HUES6 (cell line): Measurements from ENCODE around the gene MRPS11.
A peak's percentile ranks its signal among the peaks of the same experiment; 100 is the strongest.

ENCODE experiments used
- H3K27ac ChIP-seq: 2 replicates; pipeline ENCODE4 v1.7.0; 2013; ENCODE audit warnings: low read depth, mild to moderate bottlenecking, low read length, inconsistent platforms
- H3K27me3 ChIP-seq: 2 replicates; pipeline ENCODE4 v1.6.1; 2013; ENCODE audit warnings: low read length; ENCODE audit not compliant: control insufficient read depth, insufficient read depth
- H3K36me3 ChIP-seq: 2 replicates; pipeline ENCODE4 v1.6.1; 2013; ENCODE audit warnings: low read length; ENCODE audit not compliant: control insufficient read depth, insufficient read depth
- H3K4me1 ChIP-seq: 2 replicates; pipeline ENCODE4 v1.6.1; 2013; ENCODE audit warnings: low read length; ENCODE audit not compliant: control insufficient read depth, insufficient read depth
- H3K4me3 ChIP-seq: 2 replicates; pipeline ENCODE4 v1.5.1; 2013; ENCODE audit warnings: low read depth, low read length
- H3K9ac ChIP-seq: one replicate; pipeline ENCODE4 v1.6.1; 2013; ENCODE audit warnings: mild to moderate bottlenecking, low read length
- H3K9me3 ChIP-seq: 2 replicates; pipeline ENCODE4 v1.6.1; 2013; ENCODE audit warnings: low read depth, low read length; ENCODE audit not compliant: control insufficient read depth, insufficient read depth

MRPS11 gene

GRCh38 chr15:88476635-88477060 is 9.1 kb downstream of the MRPS11 start:
- peaks cover 51% of the 10 kb centered on the region for H3K36me3 ChIP-seq
- H3K27ac ChIP-seq, result no peak overlapping the region
- H3K9ac ChIP-seq, result peak overlapping the region; percentile 17
- peaks cover 5% of the 10 kb centered on the region; the same call in 1 of the 2 replicates for H3K4me1 ChIP-seq
- H3K27me3 ChIP-seq, result no peaks in the 10 kb centered on the region
- no peak overlapping the region for H3K4me3 ChIP-seq
- H3K9me3 ChIP-seq, result no peaks in the 10 kb centered on the region

GRCh38 chr15:88477126-88477525 is 9.6 kb downstream of the MRPS11 start:
- Histone ChIP-seq H3K27ac (no peak overlapping the region), H3K9me3 (no peaks in the 10 kb centered on the region), H3K27me3 (no peaks in the 10 kb centered on the region), H3K4me3 (no peak overlapping the region), H3K36me3 (peaks cover 51% of the 10 kb centered on the region), H3K4me1 (peaks cover 5% of the 10 kb centered on the region; the same call in 1 of the 2 replicates), H3K9ac (peak overlapping the region; percentile 17)

DNA sequence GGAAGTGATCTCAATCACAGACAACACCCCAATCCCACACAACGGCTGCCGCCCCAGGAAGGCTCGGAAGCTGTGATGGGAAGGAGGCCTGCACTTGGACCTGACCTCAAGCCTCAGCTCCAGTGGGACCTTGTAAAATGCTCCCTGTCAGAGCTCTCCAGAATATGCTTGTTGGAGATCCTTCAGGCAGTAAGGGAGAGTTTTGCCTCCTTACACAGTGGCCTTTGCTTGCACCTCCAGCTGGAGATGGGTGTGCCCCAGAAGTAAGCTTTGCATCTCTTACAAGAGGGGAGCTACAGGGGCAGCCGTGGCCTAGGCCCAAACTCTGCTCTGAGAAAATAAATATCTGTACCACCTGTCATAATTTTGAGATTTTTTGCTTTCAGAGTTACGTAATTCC is 10.4 kb downstream of the MRPS11 start:
- Histone ChIP-seq H3K9ac (no peak overlapping the region), H3K27me3 (no peaks in the 10 kb centered on the region), H3K4me1 (peaks cover 5% of the 10 kb centered on the region; the same call in 1 of the 2 replicates), H3K9me3 (no peaks in the 10 kb centered on the region), H3K36me3 (peaks cover 43% of the 10 kb centered on the region), H3K27ac (no peak overlapping the region), H3K4me3 (no peak overlapping the region)

DNA sequence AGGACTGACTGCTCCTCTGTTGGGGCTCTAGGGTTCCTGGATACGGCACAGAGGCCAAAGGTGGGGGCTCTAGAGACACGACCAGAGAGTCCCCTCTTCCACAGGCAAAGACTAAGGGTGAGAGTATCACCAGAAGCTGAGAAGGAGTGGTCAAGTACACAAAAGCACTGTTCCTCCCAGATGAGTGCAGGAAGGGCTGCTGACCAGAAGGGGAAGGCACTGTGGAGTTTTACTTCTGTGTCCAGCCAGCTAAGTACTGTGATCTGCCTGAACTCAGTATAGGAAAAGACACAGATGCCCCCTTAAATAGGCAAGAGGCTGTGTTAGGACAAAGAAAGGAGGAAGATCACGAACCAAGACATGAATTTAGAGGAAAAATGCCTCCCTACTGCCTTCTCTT is 11.7 kb downstream of the MRPS11 start:
- no peak overlapping the region for H3K4me3 ChIP-seq

GRCh38 chr15:88480981-88481380 is 13.5 kb downstream of the MRPS11 start:
- Histone ChIP-seq H3K4me3 (no peak overlapping the region), H3K36me3 (peaks cover 23% of the 10 kb centered on the region), H3K9ac (no peak overlapping the region), H3K4me1 (peaks cover 30% of the 10 kb centered on the region), H3K27me3 (no peaks in the 10 kb centered on the region), H3K27ac (no peak overlapping the region), H3K9me3 (no peaks in the 10 kb centered on the region)

More for the DNA sequence above, 11.7 kb downstream of the MRPS11 start:
- Histone ChIP-seq H3K4me1 (peaks cover 13% of the 10 kb centered on the region), H3K27ac (no peak overlapping the region), H3K9ac (no peak overlapping the region), H3K27me3 (no peaks in the 10 kb centered on the region), H3K36me3 (peaks cover 36% of the 10 kb centered on the region), H3K9me3 (no peaks in the 10 kb centered on the region)

DNA sequence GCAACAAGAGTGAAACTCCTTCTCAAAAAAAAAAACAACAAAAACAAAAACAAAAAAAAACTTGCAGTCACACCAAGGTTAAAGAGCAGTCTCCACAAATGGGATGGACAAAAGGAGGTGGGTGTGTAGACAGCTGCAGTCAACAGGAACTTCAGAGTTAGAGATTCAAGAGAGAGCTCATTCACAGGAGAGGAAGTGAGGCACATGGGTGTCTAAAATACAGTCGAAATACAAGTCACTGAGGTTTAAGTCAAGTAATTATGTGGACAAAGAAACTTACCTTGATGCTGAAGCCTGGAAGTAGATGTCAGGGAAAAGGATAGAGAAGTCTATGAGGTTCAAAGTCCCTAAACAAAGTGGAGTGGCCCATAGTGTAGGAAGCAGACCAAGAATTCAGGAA is 14.8 kb downstream of the MRPS11 start:
- Histone ChIP-seq H3K4me1 (peaks cover 25% of the 10 kb centered on the region), H3K27ac (no peak overlapping the region), H3K9me3 (no peaks in the 10 kb centered on the region), H3K27me3 (no peaks in the 10 kb centered on the region), H3K36me3 (peaks cover 13% of the 10 kb centered on the region), H3K4me3 (no peak overlapping the region), H3K9ac (no peak overlapping the region)

- Histone ChIP-seq H3K36me3 (no peaks in the 10 kb centered on the region), H3K4me3 (0 out of 2 replicates have a peak overlapping the region, but pooled peaks have one; percentile 6), H3K27me3 (no peaks in the 10 kb centered on the region), H3K27ac (no peak overlapping the region), H3K9ac (no peak overlapping the region), H3K9me3 (no peaks in the 10 kb centered on the region), H3K4me1 (peaks cover 40% of the 10 kb centered on the region)
These were observed 17.3 kb downstream of the MRPS11 start for GRCh38 chr15:88484682-88485331.

- Histone ChIP-seq H3K27me3 (no peaks in the 10 kb centered on the region), H3K9me3 (no peaks in the 10 kb centered on the region), H3K9ac (no peak overlapping the region), H3K4me1 (peaks cover 49% of the 10 kb centered on the region), H3K4me3 (no peak overlapping the region), H3K27ac (no peak overlapping the region), H3K36me3 (no peaks in the 10 kb centered on the region)
These were observed 19.8 kb downstream of the MRPS11 start for GRCh38 chr15:88487178-88487795.

DNA sequence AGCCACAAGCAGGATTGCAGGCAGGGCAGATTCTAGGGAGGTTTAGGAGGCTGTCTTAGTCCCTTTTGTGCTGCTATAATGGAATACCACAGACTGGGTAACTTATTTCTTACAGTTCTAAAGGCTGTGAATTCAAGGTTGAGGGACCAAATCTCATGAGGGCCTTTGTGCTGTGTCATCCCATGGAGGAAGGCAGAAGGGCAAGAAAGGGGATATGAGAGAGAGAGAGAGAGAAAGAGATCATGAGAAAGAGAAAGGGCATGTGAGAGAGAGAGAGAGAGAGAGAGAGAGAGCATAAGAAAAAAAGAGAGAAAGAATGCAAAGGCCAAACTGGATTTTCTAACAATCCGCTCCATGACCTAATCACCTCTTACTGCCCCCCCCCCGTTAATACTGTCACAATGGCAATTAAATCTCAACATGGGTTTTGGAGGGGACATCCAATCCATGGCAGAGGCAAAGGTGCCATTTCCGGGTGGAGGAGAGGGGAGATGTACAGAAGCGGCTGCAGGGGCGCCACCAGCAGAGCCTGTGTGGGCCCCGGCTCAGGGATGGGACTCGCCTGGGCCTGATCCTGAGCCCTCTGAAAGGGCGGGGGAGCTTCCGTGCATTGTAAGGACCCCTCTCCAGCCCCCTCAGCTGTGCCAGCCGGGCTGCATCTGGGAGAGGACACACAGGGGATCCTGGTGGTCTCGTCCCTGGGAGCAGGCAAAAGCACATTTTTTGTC is 20.5 kb downstream of the MRPS11 start:
- no peak overlapping the region for H3K9ac ChIP-seq
- H3K4me1 ChIP-seq, result peaks cover 49% of the 10 kb centered on the region
- no peaks in the 10 kb centered on the region for H3K27me3 ChIP-seq
- H3K9me3 ChIP-seq, result no peaks in the 10 kb centered on the region
- H3K4me3 ChIP-seq, result no peak overlapping the region
- H3K27ac ChIP-seq, result no peak overlapping the region
- H3K36me3 ChIP-seq, result no peaks in the 10 kb centered on the region

DNA sequence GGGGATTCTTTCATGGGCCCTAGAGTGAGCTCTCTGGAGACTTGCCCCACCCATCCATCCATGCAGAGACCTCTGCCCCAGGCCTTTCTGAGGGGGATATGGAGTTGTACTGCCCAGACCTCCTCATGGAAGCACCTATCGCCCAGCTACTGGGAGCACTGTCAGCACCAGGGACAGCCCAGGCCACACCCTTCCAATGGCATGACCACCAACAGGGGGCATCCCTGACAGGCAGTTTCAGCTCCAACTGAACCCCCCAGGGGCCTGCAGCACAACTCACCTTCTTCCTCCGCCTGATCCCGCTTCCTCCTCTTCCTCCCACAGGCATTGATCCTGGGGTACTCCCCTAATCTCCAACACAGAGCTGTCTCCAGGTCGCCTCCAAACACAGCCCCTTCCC is 21.8 kb downstream of the MRPS11 start:
- Histone ChIP-seq H3K27ac (no peak overlapping the region), H3K9ac (no peak overlapping the region), H3K27me3 (no peaks in the 10 kb centered on the region), H3K9me3 (no peaks in the 10 kb centered on the region), H3K4me3 (no peak overlapping the region), H3K4me1 (peaks cover 42% of the 10 kb centered on the region), H3K36me3 (no peaks in the 10 kb centered on the region)

DNA sequence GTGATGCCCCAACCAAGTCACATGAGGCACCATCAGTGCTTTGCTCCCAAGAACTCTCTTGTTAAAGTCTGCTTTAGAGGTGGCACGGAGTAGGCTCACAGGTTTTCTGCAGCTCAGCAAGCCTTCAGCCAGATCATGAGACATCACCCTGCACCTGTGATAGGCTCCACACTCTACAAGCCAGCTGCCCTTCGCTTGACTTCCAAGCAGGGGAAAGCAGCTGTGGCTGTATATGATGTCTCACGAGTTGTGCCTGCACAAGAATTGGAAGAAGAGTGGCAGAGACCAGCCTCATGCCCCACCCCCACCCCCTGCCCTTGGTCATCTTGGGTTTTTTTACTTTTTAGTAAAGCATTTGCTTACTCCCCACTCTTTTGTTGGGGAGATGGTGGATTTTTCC is 22.5 kb downstream of the MRPS11 start:
- Histone ChIP-seq H3K36me3 (no peaks in the 10 kb centered on the region), H3K27ac (no peak overlapping the region), H3K27me3 (no peaks in the 10 kb centered on the region), H3K9ac (no peak overlapping the region), H3K9me3 (no peaks in the 10 kb centered on the region), H3K4me1 (peaks cover 35% of the 10 kb centered on the region), H3K4me3 (no peak overlapping the region)
